Uterus (tissue), 2 donors: ENCODE measurements around the gene EMP2.

ENCODE experiments used
- CTCF ChIP-seq, 4 experiments: fragments of 200-600 bp in 2 of 4; fragments of 450-650 bp in 2 of 4; sonication (generic) in 2 of 4; IDR thresholded peaks; one replicate each; pipeline ENCODE4 v1.5.1; 2016 to 2019; ENCODE audit warnings: antibody characterized with exemption in 4 of 4, mild to moderate bottlenecking in 2 of 4, moderate library complexity in 1 of 4
- POLR2A ChIP-seq, 2 donors: fragments of 450-650 bp; IDR thresholded peaks; one replicate each; pipeline ENCODE4 v1.6.1; 2016; ENCODE audit warnings: antibody characterized with exemption in 2 of 2, mild to moderate bottlenecking in 1 of 2, moderate library complexity in 1 of 2

GRCh38 chr16:10616756-10617640 is 36.6 kb upstream of the EMP2 start:
- no peak for TF ChIP-seq CTCF (IDR thresholded peaks at IDR 0.05)
- no peak for TF ChIP-seq POLR2A (IDR thresholded peaks at IDR 0.05)
